Measurements from ENCODE around the gene TFEB.

The TFEB gene

GRCh38 chr6:41779336-41779735 lies 43.9 kb upstream of the TFEB start:
- TF ChIP-seq NFIC (IDR thresholded peaks at IDR 0.05) (no peak), TEAD4 (IDR thresholded peaks at IDR 0.05) (no peak), ZBTB7A (IDR thresholded peaks at IDR 0.05; ENCODE audit: low read depth) (no peak), TAF1 (IDR thresholded peaks at IDR 0.05; ENCODE audit: low read depth) (no peak), CEBPB (IDR thresholded peaks at IDR 0.05) (no peak), USF1 (IDR thresholded peaks at IDR 0.05) (no peak), FOXM1 (IDR thresholded peaks at IDR 0.05; ENCODE audit: borderline replicate concordance, low read depth) (no peak), RAD21 (IDR thresholded peaks at IDR 0.05; ENCODE audit: low read depth) (no peak), EGR1 (IDR thresholded peaks at IDR 0.05) (no peak), YY1 (IDR thresholded peaks at IDR 0.05; ENCODE audit: low read depth) (no peak), REST (IDR thresholded peaks at IDR 0.05; ENCODE audit: low read depth) (no peak), CREB1 (IDR thresholded peaks at IDR 0.05; ENCODE audit: low read depth) (no peak), TCF12 (IDR thresholded peaks at IDR 0.05; ENCODE audit: low read depth) (no peak), EP300 (IDR thresholded peaks at IDR 0.05; ENCODE audit: borderline replicate concordance) (no peak), MAX (IDR thresholded peaks at IDR 0.05) (no peak)

GRCh38 chr6:41778895-41779294 lies 43.5 kb upstream of the TFEB start:
- TF ChIP-seq USF1 (IDR thresholded peaks at IDR 0.05): no peak
- no peak for TF ChIP-seq NFIC (IDR thresholded peaks at IDR 0.05)
- no peak for TF ChIP-seq TEAD4 (IDR thresholded peaks at IDR 0.05)
- no peak for TF ChIP-seq YY1 (IDR thresholded peaks at IDR 0.05; ENCODE audit: low read depth)
- TF ChIP-seq RAD21 (IDR thresholded peaks at IDR 0.05; ENCODE audit: low read depth): no peak
- TF ChIP-seq ZBTB7A (IDR thresholded peaks at IDR 0.05; ENCODE audit: low read depth): no peak
- TF ChIP-seq CEBPB (IDR thresholded peaks at IDR 0.05): no peak
- no peak for TF ChIP-seq TAF1 (IDR thresholded peaks at IDR 0.05; ENCODE audit: low read depth)
- no peak for TF ChIP-seq EP300 (IDR thresholded peaks at IDR 0.05; ENCODE audit: borderline replicate concordance)
- TF ChIP-seq TCF12 (IDR thresholded peaks at IDR 0.05; ENCODE audit: low read depth): no peak
- TF ChIP-seq REST (IDR thresholded peaks at IDR 0.05; ENCODE audit: low read depth): no peak
- no peak for TF ChIP-seq MAX (IDR thresholded peaks at IDR 0.05)

- TF ChIP-seq CEBPB (IDR thresholded peaks at IDR 0.05) (no peak), YY1 (IDR thresholded peaks at IDR 0.05; ENCODE audit: low read depth) (no peak), NFIC (IDR thresholded peaks at IDR 0.05) (no peak), TEAD4 (IDR thresholded peaks at IDR 0.05) (no peak), USF1 (IDR thresholded peaks at IDR 0.05) (no peak), EP300 (IDR thresholded peaks at IDR 0.05; ENCODE audit: borderline replicate concordance) (no peak), EGR1 (IDR thresholded peaks at IDR 0.05) (no peak), MAX (IDR thresholded peaks at IDR 0.05) (no peak), CREB1 (IDR thresholded peaks at IDR 0.05; ENCODE audit: low read depth) (no peak), RAD21 (IDR thresholded peaks at IDR 0.05; ENCODE audit: low read depth) (no peak), TAF1 (IDR thresholded peaks at IDR 0.05; ENCODE audit: low read depth) (no peak), FOXM1 (IDR thresholded peaks at IDR 0.05; ENCODE audit: borderline replicate concordance, low read depth) (no peak), REST (IDR thresholded peaks at IDR 0.05; ENCODE audit: low read depth) (no peak), TCF12 (IDR thresholded peaks at IDR 0.05; ENCODE audit: low read depth) (no peak), ZBTB7A (IDR thresholded peaks at IDR 0.05; ENCODE audit: low read depth) (no peak)
Measured at GRCh38 chr6:41777551-41778285, 42.3 kb upstream of the TFEB start.

Data from Ishikawa (cell line).